H1 (cell line): Measurements from ENCODE around the gene KRTAP4-2. TPM values are rescaled to one million over a fixed set of nuclear protein-coding genes. Genes with fewer than 3 reads are reported as not detected.

ENCODE experiments used
- SRF ChIP-seq: IDR thresholded peaks from 2 replicates; pipeline ENCODE4 v1.6.1; 2011; ENCODE audit warnings: mild to moderate bottlenecking, low read depth, low read length, moderate library complexity
- polyA plus RNA-seq, 7 experiments: library from polyadenylated mRNA; depleted of rRNA in 3 of 7; stranded (reverse) in 5 of 7; unstranded in 2 of 7; fragments of >200 nt in 5 of 7; fragments of 200-250 nt in 2 of 7; gene quantifications; 1 replicate in 5 of 7; 2 replicates in 1 of 7; 4 replicates in 1 of 7; pipeline versions ENCODE4 v1.2.1 to v1.2.3, GENCODE V29; 2011 to 2013; ENCODE audit warnings: missing spikeins in 2 of 7, mixed read lengths in 2 of 7
- total RNA-seq: library from RNA; stranded (reverse); fragmentation: NEBNext Ultra II Directional; extraction: Animal tissue kit (Norgen Biotek cat#: 25700); gene quantifications from 2 replicates; pipeline ENCODE4 v1.2.1, GENCODE V29; 2021

Gene KRTAP4-2
- total and polyA plus RNA-seq, 2 of the 8 experiments (the other 6 are each of a cell fraction or from before 2014, with no cell fraction given), result not detected

GRCh38 chr17:41226051-41226450 lies 48.0 kb upstream of the KRTAP4-2 start (continued):
- no peak for TF ChIP-seq SRF
